Ishikawa (cell line): ENCODE measurements around the gene GABRG3.

ENCODE experiments used
- CEBPB ChIP-seq: IDR thresholded peaks from 2 replicates; pipeline ENCODE4 v1.6.1; 2012
- CREB1 ChIP-seq: IDR thresholded peaks from 2 replicates; pipeline ENCODE4 v1.6.1; 2012; ENCODE audit warnings: low read depth
- EGR1 ChIP-seq: IDR thresholded peaks from 2 replicates; pipeline ENCODE4 v1.6.1; 2012
- EP300 ChIP-seq: IDR thresholded peaks from 2 replicates; pipeline ENCODE4 v1.6.1; 2012; ENCODE audit warnings: borderline replicate concordance
- FOXM1 ChIP-seq: IDR thresholded peaks from 2 replicates; pipeline ENCODE4 v1.6.1; 2012; ENCODE audit warnings: low read depth, borderline replicate concordance
- NFIC ChIP-seq: IDR thresholded peaks from 2 replicates; pipeline ENCODE4 v1.6.1; 2012
- RAD21 ChIP-seq: IDR thresholded peaks from 2 replicates; pipeline ENCODE4 v1.6.1; 2012; ENCODE audit warnings: low read depth
- TAF1 ChIP-seq: IDR thresholded peaks from 2 replicates; pipeline ENCODE4 v1.6.1; 2012; ENCODE audit warnings: low read depth, mild to moderate bottlenecking
- TCF12 ChIP-seq: IDR thresholded peaks from 2 replicates; pipeline ENCODE4 v1.6.1; 2012; ENCODE audit warnings: low read depth
- TEAD4 ChIP-seq: IDR thresholded peaks from 2 replicates; pipeline ENCODE4 v1.6.1; 2012
- YY1 ChIP-seq: IDR thresholded peaks from 2 replicates; pipeline ENCODE4 v1.6.1; 2012; ENCODE audit warnings: low read depth
- ZBTB7A ChIP-seq: IDR thresholded peaks from 2 replicates; pipeline ENCODE4 v1.6.1; 2012; ENCODE audit warnings: low read depth
- TF ChIP-seq, protein P1 (sequence below): IDR thresholded peaks from 2 replicates; pipeline ENCODE4 v1.6.1; 2012; ENCODE audit warnings: low read depth, mild to moderate bottlenecking
- TF ChIP-seq, protein P2 (sequence below): IDR thresholded peaks from 2 replicates; pipeline ENCODE4 v1.6.1; 2012
- TF ChIP-seq, protein P3 (sequence below): IDR thresholded peaks from 2 replicates; pipeline ENCODE4 v1.6.1; 2012

GABRG3 gene

DNA sequence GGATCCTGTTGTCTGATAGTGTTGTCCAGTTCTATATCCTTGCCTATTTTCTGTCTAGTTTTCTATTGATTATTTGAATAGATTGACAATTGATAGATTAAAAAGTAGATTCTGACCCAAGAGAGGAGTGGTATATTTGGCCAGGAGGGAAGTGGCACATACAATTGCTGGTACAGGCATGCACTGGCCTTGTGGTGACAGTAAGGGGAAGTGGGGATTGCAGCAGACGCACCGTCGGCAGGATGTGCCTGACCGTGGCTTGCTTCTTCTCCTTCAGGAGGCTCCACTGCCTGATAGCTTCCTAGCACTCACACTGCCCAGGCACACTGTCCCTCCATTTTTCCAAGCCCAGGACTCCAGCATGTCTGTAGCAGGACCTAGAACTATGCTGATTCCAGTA is 10.5 kb downstream of the GABRG3 start:
- TF ChIP-seq, protein P1, sequence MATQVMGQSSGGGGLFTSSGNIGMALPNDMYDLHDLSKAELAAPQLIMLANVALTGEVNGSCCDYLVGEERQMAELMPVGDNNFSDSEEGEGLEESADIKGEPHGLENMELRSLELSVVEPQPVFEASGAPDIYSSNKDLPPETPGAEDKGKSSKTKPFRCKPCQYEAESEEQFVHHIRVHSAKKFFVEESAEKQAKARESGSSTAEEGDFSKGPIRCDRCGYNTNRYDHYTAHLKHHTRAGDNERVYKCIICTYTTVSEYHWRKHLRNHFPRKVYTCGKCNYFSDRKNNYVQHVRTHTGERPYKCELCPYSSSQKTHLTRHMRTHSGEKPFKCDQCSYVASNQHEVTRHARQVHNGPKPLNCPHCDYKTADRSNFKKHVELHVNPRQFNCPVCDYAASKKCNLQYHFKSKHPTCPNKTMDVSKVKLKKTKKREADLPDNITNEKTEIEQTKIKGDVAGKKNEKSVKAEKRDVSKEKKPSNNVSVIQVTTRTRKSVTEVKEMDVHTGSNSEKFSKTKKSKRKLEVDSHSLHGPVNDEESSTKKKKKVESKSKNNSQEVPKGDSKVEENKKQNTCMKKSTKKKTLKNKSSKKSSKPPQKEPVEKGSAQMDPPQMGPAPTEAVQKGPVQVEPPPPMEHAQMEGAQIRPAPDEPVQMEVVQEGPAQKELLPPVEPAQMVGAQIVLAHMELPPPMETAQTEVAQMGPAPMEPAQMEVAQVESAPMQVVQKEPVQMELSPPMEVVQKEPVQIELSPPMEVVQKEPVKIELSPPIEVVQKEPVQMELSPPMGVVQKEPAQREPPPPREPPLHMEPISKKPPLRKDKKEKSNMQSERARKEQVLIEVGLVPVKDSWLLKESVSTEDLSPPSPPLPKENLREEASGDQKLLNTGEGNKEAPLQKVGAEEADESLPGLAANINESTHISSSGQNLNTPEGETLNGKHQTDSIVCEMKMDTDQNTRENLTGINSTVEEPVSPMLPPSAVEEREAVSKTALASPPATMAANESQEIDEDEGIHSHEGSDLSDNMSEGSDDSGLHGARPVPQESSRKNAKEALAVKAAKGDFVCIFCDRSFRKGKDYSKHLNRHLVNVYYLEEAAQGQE = no peak
- TF ChIP-seq, protein P2, sequence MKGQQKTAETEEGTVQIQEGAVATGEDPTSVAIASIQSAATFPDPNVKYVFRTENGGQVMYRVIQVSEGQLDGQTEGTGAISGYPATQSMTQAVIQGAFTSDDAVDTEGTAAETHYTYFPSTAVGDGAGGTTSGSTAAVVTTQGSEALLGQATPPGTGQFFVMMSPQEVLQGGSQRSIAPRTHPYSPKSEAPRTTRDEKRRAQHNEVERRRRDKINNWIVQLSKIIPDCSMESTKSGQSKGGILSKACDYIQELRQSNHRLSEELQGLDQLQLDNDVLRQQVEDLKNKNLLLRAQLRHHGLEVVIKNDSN = no peak
- TF ChIP-seq RAD21 = no peak
- no peak for TF ChIP-seq FOXM1
- TF ChIP-seq EP300 = no peak
- TF ChIP-seq CREB1 = no peak
- TF ChIP-seq NFIC = no peak
- TF ChIP-seq, protein P3, sequence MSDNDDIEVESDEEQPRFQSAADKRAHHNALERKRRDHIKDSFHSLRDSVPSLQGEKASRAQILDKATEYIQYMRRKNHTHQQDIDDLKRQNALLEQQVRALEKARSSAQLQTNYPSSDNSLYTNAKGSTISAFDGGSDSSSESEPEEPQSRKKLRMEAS = no peak
- TF ChIP-seq TAF1 = no peak
- TF ChIP-seq TEAD4 = no peak
- no peak for TF ChIP-seq EGR1
- TF ChIP-seq YY1 = no peak
- TF ChIP-seq ZBTB7A = no peak
- TF ChIP-seq TCF12 = no peak
- TF ChIP-seq CEBPB = no peak

DNA sequence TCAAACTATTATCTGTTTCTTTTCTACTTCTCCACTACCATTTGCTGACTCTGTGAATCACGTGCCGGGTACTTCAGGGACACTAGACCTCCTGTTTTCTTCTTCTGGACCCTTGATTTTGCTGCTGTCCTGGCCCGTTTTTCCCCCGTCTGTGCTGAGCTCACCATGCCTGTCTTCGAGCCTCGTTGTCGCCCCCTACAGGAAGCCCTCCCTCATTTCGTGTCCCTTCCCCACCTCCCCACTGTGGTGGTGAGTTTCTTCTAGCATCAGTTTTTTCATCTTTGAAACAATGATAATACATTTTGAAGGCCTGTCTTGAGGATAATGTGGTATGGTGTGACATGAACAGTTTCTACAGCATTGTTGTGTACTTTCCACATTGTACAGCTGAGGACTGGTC is 12.8 kb downstream of the GABRG3 start:
- TF ChIP-seq TCF12 (no peak), TAF1 (no peak), EP300 (no peak), CEBPB (no peak), RAD21 (no peak), TEAD4 (no peak), ZBTB7A (no peak), NFIC (no peak), CREB1 (no peak)
- TF ChIP-seq, protein P3 = no peak

DNA sequence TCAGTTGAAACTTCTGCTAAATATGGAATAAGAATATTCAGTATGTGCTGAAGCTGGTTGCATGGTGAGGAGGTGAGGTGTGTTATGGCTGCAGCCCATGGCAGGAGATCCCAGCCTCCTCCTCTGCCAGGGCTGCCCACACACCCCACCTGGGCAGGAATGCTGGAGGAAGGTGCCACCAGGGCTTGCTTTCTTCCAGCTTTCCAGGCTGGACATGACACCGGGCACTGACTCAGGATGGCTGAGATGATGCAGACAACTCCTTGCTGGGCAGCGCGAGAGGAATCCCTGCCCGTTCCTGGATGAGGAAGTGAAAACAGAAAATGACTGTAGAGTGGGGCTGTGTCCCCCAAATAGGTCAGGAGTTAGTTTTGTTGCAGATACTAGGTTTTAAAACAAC is 14.1 kb downstream of the GABRG3 start:
- TF ChIP-seq, protein P1 = no peak
- no peak for TF ChIP-seq RAD21
- no peak for TF ChIP-seq YY1
- TF ChIP-seq TAF1 = no peak
- no peak for TF ChIP-seq CREB1
- no peak for TF ChIP-seq EGR1
- TF ChIP-seq EP300 = no peak
- TF ChIP-seq TCF12 = no peak
- TF ChIP-seq TEAD4 = no peak
- no peak for TF ChIP-seq FOXM1
- no peak for TF ChIP-seq CEBPB

DNA sequence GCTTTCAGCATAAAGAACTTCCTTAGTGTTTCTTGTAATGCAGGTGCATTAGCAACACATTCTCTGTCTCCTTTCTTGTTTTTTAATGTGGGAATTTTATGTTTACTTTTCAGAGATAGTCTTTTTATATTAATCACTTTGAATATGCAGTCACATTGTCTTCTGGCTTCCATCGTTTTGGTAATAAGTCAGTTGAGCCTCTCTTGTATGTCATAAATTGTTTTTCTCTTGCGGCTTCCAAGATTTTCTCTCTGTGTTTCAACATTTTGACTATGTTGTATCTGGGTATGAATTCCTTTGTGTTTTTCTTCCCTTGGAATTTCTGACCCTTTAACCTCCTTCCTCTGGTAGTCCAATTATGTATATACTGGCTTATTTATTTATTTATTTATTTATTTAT is 25.3 kb downstream of the GABRG3 start:
- TF ChIP-seq ZBTB7A = no peak
- no peak for TF ChIP-seq NFIC
- TF ChIP-seq TAF1 = no peak
- no peak for TF ChIP-seq RAD21

DNA sequence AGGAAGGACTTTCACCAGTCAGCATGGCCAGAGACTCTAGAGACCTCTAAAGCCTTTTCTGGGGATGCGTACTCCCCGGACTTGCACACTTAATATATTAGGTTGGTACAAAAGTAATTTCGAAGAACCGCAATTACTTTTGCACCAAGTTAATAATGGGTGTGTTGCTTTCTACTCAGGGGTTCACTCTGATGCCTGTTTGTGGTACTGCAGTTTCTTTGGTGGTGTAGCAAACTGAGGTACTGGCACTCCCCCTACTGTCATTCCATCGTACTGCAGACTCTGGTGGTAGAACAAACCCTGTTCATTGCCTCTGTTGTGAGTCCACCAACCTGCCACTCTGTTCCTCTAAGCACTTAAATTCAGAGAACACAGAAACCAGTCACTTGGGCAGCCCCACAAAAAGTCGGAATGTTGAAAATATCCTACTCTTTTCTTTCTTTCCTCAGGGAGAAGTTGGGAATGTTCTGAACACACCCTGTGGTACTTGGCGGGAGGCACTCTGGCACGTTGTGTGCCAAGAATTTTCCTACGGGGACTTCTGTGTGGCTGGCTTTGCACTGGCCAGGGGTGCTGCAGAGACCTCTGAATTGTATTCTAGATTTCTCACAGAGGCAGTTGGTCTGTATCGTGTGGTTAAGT is 46.3 kb downstream of the GABRG3 start:
- TF ChIP-seq, protein P3 = no peak
- TF ChIP-seq NFIC (no peak), RAD21 (peak; percentile 61), EGR1 (no peak)

DNA sequence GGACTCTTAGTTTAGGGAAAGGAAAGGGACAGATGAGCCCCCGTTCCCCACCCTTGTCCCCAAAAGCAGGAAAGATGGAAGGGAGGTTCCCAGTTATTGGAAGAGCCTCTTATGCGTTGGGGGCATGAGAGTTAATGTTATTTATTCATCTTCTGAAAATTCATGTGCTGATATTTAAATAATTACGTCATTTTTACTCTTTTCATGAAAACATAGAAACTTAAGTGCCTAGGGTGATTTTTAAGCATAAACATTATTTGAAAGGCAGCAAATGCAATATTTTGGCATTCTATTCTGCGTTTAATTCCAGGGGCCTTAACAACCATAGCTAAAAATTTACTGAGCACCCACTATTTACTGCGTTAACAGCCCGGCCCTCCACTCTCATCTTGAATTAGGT is 48.7 kb downstream of the GABRG3 start:
- TF ChIP-seq, protein P2 = no peak
- TF ChIP-seq CEBPB = no peak
- TF ChIP-seq NFIC = no peak
- TF ChIP-seq TCF12 = no peak
- no peak for TF ChIP-seq ZBTB7A
- no peak for TF ChIP-seq TAF1
- TF ChIP-seq, protein P3 = no peak
- TF ChIP-seq CREB1 = no peak
- TF ChIP-seq RAD21 = no peak
- TF ChIP-seq EGR1 = no peak
- TF ChIP-seq FOXM1 = no peak
- TF ChIP-seq, protein P1 = no peak
- no peak for TF ChIP-seq YY1
- no peak for TF ChIP-seq TEAD4
- no peak for TF ChIP-seq EP300
